GM19351 (cell line): Measurements from ENCODE around the gene GRM3.

ENCODE experiments used
- ATAC-seq: cut with Tn5 transposase; IDR thresholded peaks from one replicate; pipeline ENCODE4 v1.9.1; 2021; ENCODE audit warnings: mild to moderate bottlenecking, moderate library complexity; ENCODE audit not compliant: unreplicated experiment

The GRM3 gene

GRCh38 chr7:86689363-86689762 is 45.7 kb downstream of the GRM3 start:
- ATAC-seq = no peak

GRCh38 chr7:86692755-86693154 is 49.0 kb downstream of the GRM3 start:
- no peak for ATAC-seq

- no peak for ATAC-seq
Measured at GRCh38 chr7:86706406-86706805, 62.7 kb downstream of the GRM3 start.

GRCh38 chr7:86708031-86708680 is 64.4 kb downstream of the GRM3 start:
- ATAC-seq = no peak

- ATAC-seq = no peak
Measured at GRCh38 chr7:86720306-86720705, 76.6 kb downstream of the GRM3 start.

GRCh38 chr7:86733783-86734182 is 90.1 kb downstream of the GRM3 start:
- no peak for ATAC-seq

GRCh38 chr7:86745013-86745745 is 101.5 kb downstream of the GRM3 start:
- ATAC-seq = no peak

- no peak for ATAC-seq
Measured at GRCh38 chr7:86747698-86748097, 104.0 kb downstream of the GRM3 start.

GRCh38 chr7:86748201-86748600 is 104.5 kb downstream of the GRM3 start:
- ATAC-seq = no peak

GRCh38 chr7:86748843-86749719 is 105.4 kb downstream of the GRM3 start:
- peak; percentile 83 for ATAC-seq

- ATAC-seq = no peak
Measured at GRCh38 chr7:86749741-86750665, 106.3 kb downstream of the GRM3 start.

- no peak for ATAC-seq
Measured at GRCh38 chr7:86760236-86760635, 116.5 kb downstream of the GRM3 start.

- ATAC-seq = no peak
Measured at GRCh38 chr7:86762129-86762528, 118.4 kb downstream of the GRM3 start.

GRCh38 chr7:86765931-86766330 is 122.2 kb downstream of the GRM3 start:
- no peak for ATAC-seq

GRCh38 chr7:86768394-86768793 is 124.7 kb downstream of the GRM3 start:
- peak; percentile 46 for ATAC-seq

GRCh38 chr7:86768967-86769760 is 125.5 kb downstream of the GRM3 start:
- ATAC-seq = peak; percentile 87

- peak; percentile 45 for ATAC-seq
Measured at GRCh38 chr7:86773309-86773708, 129.6 kb downstream of the GRM3 start.

GRCh38 chr7:86775203-86775602 is 131.5 kb downstream of the GRM3 start:
- no peak for ATAC-seq

- no peak for ATAC-seq
Measured at GRCh38 chr7:86776136-86776535, 132.4 kb downstream of the GRM3 start.

- ATAC-seq = peak; percentile 30
Measured at GRCh38 chr7:86778271-86778670, 134.6 kb downstream of the GRM3 start.
